ENCODE data around the gene TMEM120B. TPM values are rescaled to one million over a fixed set of nuclear protein-coding genes. Genes with fewer than 3 reads are reported as not detected.
"Not testable (repeated sequence)": the region's sequence is repeated elsewhere in the genome, so short reads cannot be mapped to it uniquely, and the experiment has no call there.

The TMEM120B gene
- total RNA-seq, 1 experiment from 2014 or later: 22.3 TPM

DNA sequence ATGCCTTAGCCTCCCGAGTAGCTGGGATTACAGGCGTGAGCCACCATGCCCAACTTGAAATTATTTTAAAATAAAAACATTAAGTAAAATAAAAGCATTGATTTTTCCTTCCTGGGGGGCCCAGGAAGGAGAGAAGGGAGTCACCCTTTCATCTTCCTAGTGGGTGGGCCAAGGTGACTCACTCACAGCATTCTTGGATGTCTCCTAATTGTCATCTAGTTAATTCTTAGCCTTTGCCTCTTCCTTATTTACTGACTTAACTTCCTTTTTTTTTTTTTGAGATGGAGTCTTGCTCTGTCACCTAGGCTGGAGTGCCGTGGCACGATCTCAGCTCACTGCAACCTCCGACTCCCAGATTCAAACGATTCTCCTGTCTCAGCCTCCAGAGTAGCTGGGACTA lies 29.2 kb downstream of the TMEM120B start:
- POLR2A ChIA-PET (ENCODE audit: low non-redundant PET): no interaction called here
- no peak overlapping the region for H3K27ac ChIP-seq (ENCODE audit: low read depth, low read length, poor library complexity, severe bottlenecking)

DNA sequence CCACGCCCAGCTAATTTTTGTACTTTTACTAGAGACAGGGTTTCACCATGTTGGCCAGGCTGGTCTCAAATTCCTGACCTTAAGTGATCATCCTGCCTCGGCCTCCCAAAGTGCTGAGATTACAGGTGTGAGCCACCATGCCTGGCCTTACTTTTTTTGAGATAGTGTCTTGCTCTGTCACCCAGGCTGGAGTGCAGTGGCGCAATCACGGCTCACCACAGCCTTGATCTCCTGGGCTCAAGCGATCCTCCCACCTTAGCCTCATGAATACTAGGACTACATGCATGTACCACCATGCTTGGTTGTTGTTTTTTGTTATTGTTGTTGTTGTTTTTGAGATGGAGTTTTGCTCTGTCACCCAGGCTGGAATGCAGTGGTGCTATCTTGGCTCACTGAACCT lies 33.0 kb downstream of the TMEM120B start:
- DNase-seq (ENCODE audit: low spot score); intact Hi-C loops (cut with micrococcal nuclease; ENCODE audit: unreplicated experiment); H3K36me3 ChIP-seq (ENCODE audit: insufficient read depth, low read length, poor library complexity, severe bottlenecking); POLR2A ChIA-PET (ENCODE audit: low non-redundant PET); CTCF ChIA-PET; H3K27me3 ChIP-seq (replicated peaks; ENCODE audit: insufficient read depth, low read depth, low read length, poor library complexity); BruUV-seq (replicated peaks); H3K27ac ChIP-seq (ENCODE audit: low read depth, low read length, poor library complexity, severe bottlenecking); H3K4me3 ChIP-seq (ENCODE audit: low read depth, low read length, poor library complexity, severe bottlenecking); H3K9me3 ChIP-seq (ENCODE audit: low read depth, low read length, poor library complexity, severe bottlenecking): not testable (repeated sequence)
- H3K4me1 ChIP-seq (ENCODE audit: insufficient read depth, low read length, poor library complexity, severe bottlenecking): peaks cover 12% of the 10 kb centered on the region

More for the DNA sequence above, 29.2 kb downstream of the TMEM120B start:
- TF ChIP-seq, protein P1, sequence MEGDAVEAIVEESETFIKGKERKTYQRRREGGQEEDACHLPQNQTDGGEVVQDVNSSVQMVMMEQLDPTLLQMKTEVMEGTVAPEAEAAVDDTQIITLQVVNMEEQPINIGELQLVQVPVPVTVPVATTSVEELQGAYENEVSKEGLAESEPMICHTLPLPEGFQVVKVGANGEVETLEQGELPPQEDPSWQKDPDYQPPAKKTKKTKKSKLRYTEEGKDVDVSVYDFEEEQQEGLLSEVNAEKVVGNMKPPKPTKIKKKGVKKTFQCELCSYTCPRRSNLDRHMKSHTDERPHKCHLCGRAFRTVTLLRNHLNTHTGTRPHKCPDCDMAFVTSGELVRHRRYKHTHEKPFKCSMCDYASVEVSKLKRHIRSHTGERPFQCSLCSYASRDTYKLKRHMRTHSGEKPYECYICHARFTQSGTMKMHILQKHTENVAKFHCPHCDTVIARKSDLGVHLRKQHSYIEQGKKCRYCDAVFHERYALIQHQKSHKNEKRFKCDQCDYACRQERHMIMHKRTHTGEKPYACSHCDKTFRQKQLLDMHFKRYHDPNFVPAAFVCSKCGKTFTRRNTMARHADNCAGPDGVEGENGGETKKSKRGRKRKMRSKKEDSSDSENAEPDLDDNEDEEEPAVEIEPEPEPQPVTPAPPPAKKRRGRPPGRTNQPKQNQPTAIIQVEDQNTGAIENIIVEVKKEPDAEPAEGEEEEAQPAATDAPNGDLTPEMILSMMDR (conservative IDR thresholded peaks at IDR 0.05; ENCODE audit: low read depth, low read length): no peak
- TF ChIP-seq EZH2 (IDR thresholded peaks at IDR 0.05; ENCODE audit: borderline replicate concordance, low read depth, low read length, poor library complexity, severe bottlenecking): no peak
- H3K4me3 ChIP-seq (ENCODE audit: low read depth, low read length, poor library complexity, severe bottlenecking): no peak overlapping the region
- no peak for DNase-seq (ENCODE audit: low spot score)
- peaks cover 7% of the 10 kb centered on the region for H3K4me1 ChIP-seq (ENCODE audit: insufficient read depth, low read length, poor library complexity, severe bottlenecking)
- no TSS peak for BruUV-seq (replicated peaks)
- H3K27me3 ChIP-seq (replicated peaks; ENCODE audit: insufficient read depth, low read depth, low read length, poor library complexity): no peaks in the 10 kb centered on the region
- intact Hi-C loops (cut with micrococcal nuclease; ENCODE audit: unreplicated experiment): no loop called here
- H3K36me3 ChIP-seq (ENCODE audit: insufficient read depth, low read length, poor library complexity, severe bottlenecking): no peaks in the 10 kb centered on the region
- no peaks in the 10 kb centered on the region for H3K9me3 ChIP-seq (ENCODE audit: low read depth, low read length, poor library complexity, severe bottlenecking)
- CTCF ChIA-PET: no interaction called here

DNA sequence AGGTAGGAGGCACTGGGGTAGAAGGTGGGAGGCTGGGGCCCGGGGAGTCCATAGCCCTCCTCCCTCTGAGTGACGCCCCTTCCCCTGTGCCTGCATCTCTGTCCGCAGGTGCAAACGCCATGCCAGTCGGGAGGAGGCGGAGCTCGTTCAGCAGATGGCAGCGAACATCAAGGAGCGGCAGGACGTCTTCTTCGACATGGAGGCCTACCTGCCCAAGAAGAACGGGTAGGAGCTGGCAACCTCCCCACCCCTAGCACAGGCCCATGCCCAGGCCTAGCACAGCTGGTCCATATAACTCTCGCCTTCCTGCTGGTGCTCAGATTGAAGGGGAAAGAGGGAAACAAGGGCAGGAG lies 35.6 kb downstream of the TMEM120B start:
- TF ChIP-seq, protein P1 (conservative IDR thresholded peaks at IDR 0.05; ENCODE audit: low read depth, low read length): no peak
- TF ChIP-seq EZH2 (IDR thresholded peaks at IDR 0.05; ENCODE audit: borderline replicate concordance, low read depth, low read length, poor library complexity, severe bottlenecking): no peak
- intact Hi-C loops (cut with micrococcal nuclease; ENCODE audit: unreplicated experiment): no loop called here
- ChIA-PET CTCF (no interaction called here), POLR2A (ENCODE audit: low non-redundant PET) (no interaction called here)
- H3K4me1 ChIP-seq (ENCODE audit: insufficient read depth, low read length, poor library complexity, severe bottlenecking): peaks cover 6% of the 10 kb centered on the region
- no peaks in the 10 kb centered on the region for H3K36me3 ChIP-seq (ENCODE audit: insufficient read depth, low read length, poor library complexity, severe bottlenecking)
- no TSS peak for BruUV-seq (replicated peaks)
- H3K27ac ChIP-seq (ENCODE audit: low read depth, low read length, poor library complexity, severe bottlenecking): peak overlapping the region; percentile 50
- peak; percentile 34 for DNase-seq (ENCODE audit: low spot score)
- no peaks in the 10 kb centered on the region for H3K9me3 ChIP-seq (ENCODE audit: low read depth, low read length, poor library complexity, severe bottlenecking)
- no peaks in the 10 kb centered on the region for H3K27me3 ChIP-seq (replicated peaks; ENCODE audit: insufficient read depth, low read depth, low read length, poor library complexity)
- H3K4me3 ChIP-seq (ENCODE audit: low read depth, low read length, poor library complexity, severe bottlenecking): no peak overlapping the region

DNA sequence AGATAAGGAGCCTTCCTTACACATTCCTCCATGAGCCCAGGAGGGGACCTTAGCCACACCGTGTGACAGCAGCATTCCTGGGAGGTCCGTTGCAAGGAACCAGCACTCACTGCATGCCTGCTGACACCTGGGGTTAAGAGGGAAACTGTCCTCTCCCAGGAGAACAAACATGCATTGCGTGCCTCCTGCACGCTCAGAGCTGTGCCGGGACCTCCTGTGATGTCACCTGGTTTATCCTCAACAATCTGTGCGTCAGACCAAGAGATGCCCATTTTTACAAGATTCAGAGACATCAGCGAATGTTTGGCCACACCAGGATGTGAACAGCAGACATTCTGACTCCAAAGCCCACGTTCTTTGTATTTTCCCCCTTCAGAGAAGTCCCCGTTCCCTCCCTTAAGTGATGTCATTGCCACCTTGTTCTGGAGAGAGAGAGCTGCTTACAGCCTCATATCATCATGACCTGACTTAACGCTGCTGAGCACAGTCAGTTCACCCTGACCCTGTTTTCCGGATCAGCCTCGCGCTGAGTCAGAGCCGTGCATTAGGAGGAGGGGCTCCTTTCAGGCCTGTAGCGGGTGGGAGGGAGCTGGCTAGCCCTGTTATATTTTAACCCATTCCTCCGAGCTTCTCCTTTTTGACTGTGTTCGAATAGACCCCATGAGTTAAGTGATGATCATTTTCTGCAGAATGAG lies 36.2 kb downstream of the TMEM120B start:
- CTCF ChIA-PET: no interaction called here
- no peaks in the 10 kb centered on the region for H3K36me3 ChIP-seq (ENCODE audit: insufficient read depth, low read length, poor library complexity, severe bottlenecking)
- no peaks in the 10 kb centered on the region for H3K9me3 ChIP-seq (ENCODE audit: low read depth, low read length, poor library complexity, severe bottlenecking)
- peak; percentile 80 for DNase-seq (ENCODE audit: low spot score)
- intact Hi-C loops (cut with micrococcal nuclease; ENCODE audit: unreplicated experiment): no loop called here
- H3K4me1 ChIP-seq (ENCODE audit: insufficient read depth, low read length, poor library complexity, severe bottlenecking): peaks cover 6% of the 10 kb centered on the region
- peak overlapping the region; percentile 50 for H3K27ac ChIP-seq (ENCODE audit: low read depth, low read length, poor library complexity, severe bottlenecking)
- POLR2A ChIA-PET (ENCODE audit: low non-redundant PET): no interaction called here
- no peak overlapping the region for H3K4me3 ChIP-seq (ENCODE audit: low read depth, low read length, poor library complexity, severe bottlenecking)
- TF ChIP-seq, protein P1 (conservative IDR thresholded peaks at IDR 0.05; ENCODE audit: low read depth, low read length): no peak
- TF ChIP-seq EZH2 (IDR thresholded peaks at IDR 0.05; ENCODE audit: borderline replicate concordance, low read depth, low read length, poor library complexity, severe bottlenecking): no peak
- H3K27me3 ChIP-seq (replicated peaks; ENCODE audit: insufficient read depth, low read depth, low read length, poor library complexity): no peaks in the 10 kb centered on the region
- BruUV-seq (replicated peaks): no TSS peak

All from A673 (cell line).